ENCODE measurements around the gene CORO2B. TPM values are rescaled to one million over a fixed set of nuclear protein-coding genes. Genes with fewer than 3 reads are reported as not detected.
"Not testable (repeated sequence)": the region's sequence is repeated elsewhere in the genome, so short reads cannot be mapped to it uniquely, and the experiment has no call there.

The CORO2B gene
- total and polyA plus RNA-seq, 11 donors: 3.0 to 9.1 (median 5.0) TPM

- ATAC-seq (no peak), DNase-seq (no peak)
- no peaks in the 10 kb centered on the region for H3K9me3 ChIP-seq
- 82 to 86% (median 83%) methylated on average over 8 of the region's 8 CpGs for WGBS, 4 donors
- H3K27ac ChIP-seq: no peak overlapping the region
- H3K4me3 ChIP-seq: no peak overlapping the region
- TF ChIP-seq, protein P1, sequence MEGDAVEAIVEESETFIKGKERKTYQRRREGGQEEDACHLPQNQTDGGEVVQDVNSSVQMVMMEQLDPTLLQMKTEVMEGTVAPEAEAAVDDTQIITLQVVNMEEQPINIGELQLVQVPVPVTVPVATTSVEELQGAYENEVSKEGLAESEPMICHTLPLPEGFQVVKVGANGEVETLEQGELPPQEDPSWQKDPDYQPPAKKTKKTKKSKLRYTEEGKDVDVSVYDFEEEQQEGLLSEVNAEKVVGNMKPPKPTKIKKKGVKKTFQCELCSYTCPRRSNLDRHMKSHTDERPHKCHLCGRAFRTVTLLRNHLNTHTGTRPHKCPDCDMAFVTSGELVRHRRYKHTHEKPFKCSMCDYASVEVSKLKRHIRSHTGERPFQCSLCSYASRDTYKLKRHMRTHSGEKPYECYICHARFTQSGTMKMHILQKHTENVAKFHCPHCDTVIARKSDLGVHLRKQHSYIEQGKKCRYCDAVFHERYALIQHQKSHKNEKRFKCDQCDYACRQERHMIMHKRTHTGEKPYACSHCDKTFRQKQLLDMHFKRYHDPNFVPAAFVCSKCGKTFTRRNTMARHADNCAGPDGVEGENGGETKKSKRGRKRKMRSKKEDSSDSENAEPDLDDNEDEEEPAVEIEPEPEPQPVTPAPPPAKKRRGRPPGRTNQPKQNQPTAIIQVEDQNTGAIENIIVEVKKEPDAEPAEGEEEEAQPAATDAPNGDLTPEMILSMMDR (IDR thresholded peaks at IDR 0.05): peak in 4 of 12 donors; percentile 8 to 33 (median 20)
- no peak for TF ChIP-seq POLR2A (IDR thresholded peaks at IDR 0.05)
- intact Hi-C loops (cut with DNase I): loop anchor here in 1 of 10 donors (5.0 kb wide), 2 partner anchors 47 to 77 kb away; no protein-coding TSS in a partner anchor
- peaks cover 0 to 25% (median 17%) of the 10 kb centered on the region in 12 donors for H3K4me1 ChIP-seq
- H3K36me3 ChIP-seq: peaks cover 0 to 16% (median 0%) of the 10 kb centered on the region in 9 donors
- no peaks in the 10 kb centered on the region for H3K27me3 ChIP-seq
Measured at GRCh38 chr15:68644083-68644904, 65.5 kb downstream of the CORO2B start.

DNA sequence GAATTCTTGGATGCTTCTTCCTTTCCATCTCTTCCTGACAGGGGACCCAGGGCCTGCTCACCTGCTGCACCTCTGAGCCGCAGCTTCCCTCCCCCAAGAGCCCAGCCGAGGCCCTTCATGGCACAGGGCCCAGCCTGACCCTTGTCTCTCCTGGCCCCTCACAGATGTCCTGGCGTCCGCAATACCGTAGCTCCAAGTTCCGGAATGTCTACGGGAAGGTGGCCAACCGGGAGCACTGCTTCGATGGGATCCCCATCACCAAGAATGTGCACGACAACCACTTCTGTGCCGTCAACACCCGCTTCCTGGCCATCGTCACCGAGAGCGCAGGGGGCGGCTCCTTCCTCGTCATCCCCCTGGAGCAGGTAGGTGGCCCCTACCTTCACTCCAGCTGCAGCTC lies 66.2 kb downstream of the CORO2B start:
- TF ChIP-seq, protein P1 (IDR thresholded peaks at IDR 0.05): no peak
- TF ChIP-seq POLR2A (IDR thresholded peaks at IDR 0.05): no peak
- no peak for DNase-seq
- intact Hi-C loops (cut with DNase I): loop anchor here in 1 of 10 donors (5.0 kb wide), 2 partner anchors 48 to 78 kb away; no protein-coding TSS in a partner anchor
- no peak for ATAC-seq
- Histone ChIP-seq H3K4me3 (no peak overlapping the region), H3K9me3 (no peaks in the 10 kb centered on the region), H3K4me1 (peaks cover 0 to 18% (median 12%) of the 10 kb centered on the region in 12 donors), H3K27ac (no peak overlapping the region), H3K27me3 (no peaks in the 10 kb centered on the region), H3K36me3 (peaks cover 0 to 18% (median 0%) of the 10 kb centered on the region in 9 donors)
- WGBS, 4 donors: 66 to 89% (median 82%) methylated on average over 17 of the region's 17 CpGs

- Histone ChIP-seq H3K4me1 (peaks cover 0 to 7% (median 2%) of the 10 kb centered on the region in 12 donors), H3K27ac (no peak overlapping the region), H3K9me3 (no peaks in the 10 kb centered on the region), H3K4me3 (no peak overlapping the region), H3K36me3 (peaks cover 0 to 18% (median 0%) of the 10 kb centered on the region in 9 donors), H3K27me3 (no peaks in the 10 kb centered on the region)
- 74 to 87% (median 80%) methylated on average over 7 of the region's 7 CpGs for WGBS, 4 donors
- intact Hi-C loops (cut with DNase I): no loop called here
- TF ChIP-seq POLR2A (IDR thresholded peaks at IDR 0.05): no peak
- TF ChIP-seq, protein P1 (IDR thresholded peaks at IDR 0.05): no peak
- DNase-seq: no peak
- ATAC-seq: no peak
Measured at GRCh38 chr15:68646156-68646555, 67.4 kb downstream of the CORO2B start.

- no peak for DNase-seq
- H3K36me3 ChIP-seq: peaks cover 0 to 18% (median 0%) of the 10 kb centered on the region in 9 donors
Measured at GRCh38 chr15:68646696-68647095, 67.9 kb downstream of the CORO2B start.

DNA sequence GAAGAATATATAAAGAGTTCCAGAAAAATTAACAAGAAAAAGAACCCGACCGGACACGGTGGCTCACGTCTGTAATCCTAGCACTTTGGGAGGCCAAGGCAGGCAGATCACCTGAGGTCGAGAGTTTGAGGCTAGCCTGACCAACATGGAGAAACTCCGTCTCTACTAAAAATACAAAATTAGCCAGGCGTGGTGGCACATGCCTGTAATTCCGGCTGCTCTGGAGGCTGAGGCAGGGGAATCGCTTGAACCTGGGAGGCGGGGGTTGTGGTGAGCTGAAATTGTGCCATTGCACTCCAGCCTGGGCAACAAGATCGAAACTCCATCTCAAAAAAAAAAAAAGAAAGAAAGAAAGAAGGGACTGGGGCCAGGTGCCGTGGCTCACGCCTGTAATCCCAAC lies 68.6 kb downstream of the CORO2B start:
- DNase-seq; H3K4me3 ChIP-seq; ATAC-seq; H3K27ac ChIP-seq; intact Hi-C loops (cut with DNase I); H3K27me3 ChIP-seq; H3K9me3 ChIP-seq: not testable (repeated sequence)
- Histone ChIP-seq H3K36me3 (peaks cover 0 to 18% (median 0%) of the 10 kb centered on the region in 9 donors), H3K4me1 (peaks cover 0 to 15% (median 2%) of the 10 kb centered on the region in 12 donors)
- 93 to 96% (median 95%) methylated on average over 13 of the region's 13 CpGs for whole genome bisulfite sequencing, 4 donors

More at GRCh38 chr15:68646696-68647095, 67.9 kb downstream of the CORO2B start:
- Histone ChIP-seq H3K4me1 (peaks cover 0 to 8% (median 0%) of the 10 kb centered on the region in 12 donors), H3K27ac (no peak overlapping the region), H3K4me3 (no peak overlapping the region), H3K9me3 (no peaks in the 10 kb centered on the region), H3K27me3 (no peaks in the 10 kb centered on the region)
- intact Hi-C loops (cut with DNase I): no loop called here
- 82 to 95% (median 92%) methylated on average over 5 of the region's 5 CpGs for WGBS, 4 donors
- ATAC-seq: no peak
- no peak for TF ChIP-seq POLR2A (IDR thresholded peaks at IDR 0.05)
- TF ChIP-seq, protein P1 (IDR thresholded peaks at IDR 0.05): no peak
